GM18505 (cell line): ENCODE data around the gene GATA5.

Source experiments
- ATAC-seq: cut with Tn5 transposase; IDR thresholded peaks from one replicate; pipeline ENCODE4 v1.9.1; 2021; ENCODE audit not compliant: unreplicated experiment
- POLR2A ChIP-seq: IDR thresholded peaks from 4 replicates; pipeline ENCODE4 v1.6.1; 2011; ENCODE audit warnings: borderline replicate concordance; ENCODE audit not compliant: insufficient read depth, insufficient read length; ENCODE audit errors: extremely low read depth

Gene GATA5, protein sequence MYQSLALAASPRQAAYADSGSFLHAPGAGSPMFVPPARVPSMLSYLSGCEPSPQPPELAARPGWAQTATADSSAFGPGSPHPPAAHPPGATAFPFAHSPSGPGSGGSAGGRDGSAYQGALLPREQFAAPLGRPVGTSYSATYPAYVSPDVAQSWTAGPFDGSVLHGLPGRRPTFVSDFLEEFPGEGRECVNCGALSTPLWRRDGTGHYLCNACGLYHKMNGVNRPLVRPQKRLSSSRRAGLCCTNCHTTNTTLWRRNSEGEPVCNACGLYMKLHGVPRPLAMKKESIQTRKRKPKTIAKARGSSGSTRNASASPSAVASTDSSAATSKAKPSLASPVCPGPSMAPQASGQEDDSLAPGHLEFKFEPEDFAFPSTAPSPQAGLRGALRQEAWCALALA

DNA sequence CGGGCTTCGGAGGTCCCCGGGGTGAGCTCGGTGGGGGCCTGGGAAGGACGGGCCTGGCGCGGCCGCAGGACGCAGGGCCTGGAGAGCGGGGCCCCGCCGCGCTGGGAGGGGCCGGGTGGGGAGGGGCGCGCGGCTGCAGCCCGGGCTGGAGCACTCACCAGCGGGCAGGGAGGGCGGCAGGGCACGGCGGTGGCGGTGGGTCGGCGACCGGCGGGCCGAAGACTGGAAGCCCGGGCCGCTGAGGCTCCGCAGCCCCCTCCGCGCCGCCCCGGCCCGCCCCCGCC lies at the start of gene GATA5:
GATA5 (minus strand) TSS at position 224 of the 284 bp plus-strand sequence. CDS start 474 bp downstream, outside the sequence.
- TF ChIP-seq POLR2A = no peak
- ATAC-seq = no peak

DNA sequence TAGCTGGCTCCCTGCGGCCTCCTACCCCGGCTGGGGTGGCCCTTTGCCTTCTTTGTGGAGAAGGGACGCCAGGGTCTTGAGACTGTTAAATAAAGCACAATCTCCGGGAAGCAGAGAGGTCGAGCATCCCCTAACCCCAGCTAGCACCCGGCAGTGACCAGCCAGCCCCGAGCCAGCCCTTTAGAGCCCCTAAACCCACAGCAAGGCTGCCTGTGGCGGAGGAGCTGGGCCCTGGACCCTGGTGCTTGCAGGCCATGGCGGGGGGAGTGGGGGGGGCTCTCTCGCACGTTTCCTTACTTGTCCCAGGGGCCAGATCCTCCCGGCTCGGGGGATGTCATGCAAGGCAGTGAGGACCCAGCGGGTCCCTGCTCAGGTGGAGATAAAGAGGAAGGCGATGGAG lies 49.2 kb upstream of the GATA5 start:
- TF ChIP-seq POLR2A = no peak
- no peak for ATAC-seq

DNA sequence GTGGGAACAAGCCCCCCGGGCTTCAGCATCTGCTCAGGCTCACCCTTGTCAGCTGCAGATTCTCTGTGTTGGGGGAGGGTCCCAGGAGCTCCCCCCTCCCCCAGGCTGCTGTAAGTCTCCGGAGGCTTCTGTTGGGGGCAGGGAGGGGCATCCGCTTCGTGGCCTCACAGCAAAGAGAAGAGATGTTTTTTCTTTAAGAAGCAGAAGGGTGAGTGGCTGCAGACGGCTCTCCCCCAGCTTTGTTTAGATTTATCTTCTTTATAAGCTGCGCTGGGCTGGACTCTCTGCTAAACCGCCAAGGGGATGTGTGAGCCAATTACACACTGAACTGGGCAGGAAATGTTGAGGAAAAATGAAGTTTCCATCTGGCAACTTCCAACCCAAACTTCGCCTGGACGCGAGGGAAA lies 48.7 kb upstream of the GATA5 start:
- TF ChIP-seq POLR2A = no peak
- ATAC-seq = no peak

DNA sequence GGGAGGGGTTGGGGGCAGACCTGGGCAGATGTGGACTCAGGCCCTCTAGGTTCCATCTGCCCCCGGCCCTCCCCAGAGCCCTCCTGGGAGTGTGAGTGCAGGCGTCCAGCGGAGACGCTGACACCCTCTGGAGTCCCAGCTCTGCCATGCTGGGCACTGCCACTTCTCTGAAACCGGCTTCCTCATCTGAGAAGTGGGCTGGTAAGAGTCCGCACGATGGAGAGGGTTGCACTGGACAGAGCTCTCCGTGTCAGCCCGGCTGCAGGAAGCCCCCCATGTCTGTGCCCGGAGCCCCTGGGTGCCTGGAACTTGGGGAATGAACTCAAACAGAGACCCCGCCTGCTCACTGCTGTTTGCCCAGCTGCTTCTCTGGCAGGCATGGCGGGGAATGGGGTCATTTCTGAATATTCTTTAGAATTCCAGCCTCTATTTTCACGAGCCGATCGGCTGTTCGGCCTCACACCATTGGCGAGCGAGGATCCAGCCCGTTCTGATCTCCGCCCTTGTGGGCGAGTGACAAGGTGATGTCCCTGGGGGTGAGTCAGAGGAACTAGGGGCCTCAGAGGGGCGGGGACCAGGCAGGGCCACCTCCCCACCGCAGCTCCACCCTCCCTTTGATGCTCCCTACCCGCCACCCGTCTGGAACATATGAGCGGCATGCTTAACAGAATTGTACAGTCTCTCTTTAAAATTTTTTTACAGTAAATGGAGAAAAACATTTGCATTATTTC lies 47.8 kb upstream of the GATA5 start:
- no peak for TF ChIP-seq POLR2A
- no peak for ATAC-seq

DNA sequence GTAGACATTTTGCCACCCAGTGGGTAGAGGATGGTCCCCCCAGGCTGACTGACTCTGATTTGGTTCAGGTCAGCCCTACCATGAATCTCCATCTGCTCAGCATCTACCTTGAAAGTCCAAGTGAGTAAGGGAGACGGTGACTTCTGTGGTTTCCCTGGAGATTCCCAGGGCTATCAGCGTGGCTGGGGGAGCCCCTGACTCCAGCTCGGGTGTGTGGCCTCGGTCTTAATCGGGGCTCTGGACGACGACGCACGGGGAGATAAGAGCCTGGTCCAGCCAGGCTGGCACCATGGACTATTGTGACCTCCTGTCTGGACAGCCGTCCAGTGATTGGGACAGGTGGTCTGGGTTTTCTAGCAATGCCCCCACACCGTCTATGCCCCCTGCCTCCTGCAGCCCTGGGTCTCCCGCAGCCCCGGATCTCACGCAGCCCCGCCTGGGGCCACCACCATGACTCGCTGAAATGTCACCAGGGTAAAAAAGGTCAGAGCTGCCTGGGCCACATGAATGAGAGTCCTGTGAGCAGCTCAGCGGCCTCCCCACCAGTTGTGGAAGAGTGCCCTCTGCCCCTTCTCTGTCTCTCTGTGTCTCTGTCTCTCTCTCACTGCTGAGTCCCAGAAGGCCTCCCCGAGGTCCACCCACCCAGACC lies 47.1 kb upstream of the GATA5 start:
- TF ChIP-seq POLR2A = no peak
- ATAC-seq = no peak

DNA sequence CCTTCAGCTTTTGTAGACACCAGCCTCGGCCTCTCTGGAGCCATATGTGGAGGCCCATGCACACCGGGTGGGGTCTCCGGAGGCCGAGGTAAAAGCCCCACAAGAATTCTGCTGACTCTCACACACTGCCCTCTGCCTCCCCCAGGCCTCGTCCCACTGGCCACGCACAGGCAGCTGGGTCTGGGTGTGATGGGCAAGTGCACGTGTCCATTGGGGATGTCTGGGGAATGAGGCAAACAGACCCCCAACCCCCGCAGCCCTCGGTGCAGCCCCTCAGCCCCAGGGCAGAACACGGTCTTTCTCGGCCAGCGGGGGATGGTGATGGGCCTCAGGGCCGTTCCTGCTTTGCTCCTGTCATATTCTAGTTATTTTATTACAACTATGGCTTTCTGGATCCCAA lies 44.0 kb upstream of the GATA5 start:
- TF ChIP-seq POLR2A = no peak
- no peak for ATAC-seq

DNA sequence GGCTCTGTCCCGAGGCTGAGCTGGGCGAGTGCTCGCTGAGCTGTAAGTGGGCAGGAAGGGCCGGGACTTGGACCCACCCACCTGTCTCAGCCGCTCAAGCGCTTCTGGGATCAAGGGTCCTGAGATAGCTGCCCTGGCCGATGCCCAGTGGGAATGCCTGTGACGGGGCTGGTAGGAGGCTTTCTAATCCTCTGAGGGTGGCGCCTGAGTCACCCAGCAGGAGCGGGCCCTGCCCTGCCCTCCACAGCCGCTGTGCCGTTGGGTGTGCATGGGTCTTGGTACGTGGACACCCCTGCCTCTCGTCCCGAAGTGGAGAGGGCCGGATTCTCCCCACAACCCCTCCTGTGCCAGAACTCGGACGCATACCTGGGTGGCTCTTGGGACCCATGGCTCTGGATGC lies 43.1 kb upstream of the GATA5 start:
- ATAC-seq = no peak
- TF ChIP-seq POLR2A = no peak

DNA sequence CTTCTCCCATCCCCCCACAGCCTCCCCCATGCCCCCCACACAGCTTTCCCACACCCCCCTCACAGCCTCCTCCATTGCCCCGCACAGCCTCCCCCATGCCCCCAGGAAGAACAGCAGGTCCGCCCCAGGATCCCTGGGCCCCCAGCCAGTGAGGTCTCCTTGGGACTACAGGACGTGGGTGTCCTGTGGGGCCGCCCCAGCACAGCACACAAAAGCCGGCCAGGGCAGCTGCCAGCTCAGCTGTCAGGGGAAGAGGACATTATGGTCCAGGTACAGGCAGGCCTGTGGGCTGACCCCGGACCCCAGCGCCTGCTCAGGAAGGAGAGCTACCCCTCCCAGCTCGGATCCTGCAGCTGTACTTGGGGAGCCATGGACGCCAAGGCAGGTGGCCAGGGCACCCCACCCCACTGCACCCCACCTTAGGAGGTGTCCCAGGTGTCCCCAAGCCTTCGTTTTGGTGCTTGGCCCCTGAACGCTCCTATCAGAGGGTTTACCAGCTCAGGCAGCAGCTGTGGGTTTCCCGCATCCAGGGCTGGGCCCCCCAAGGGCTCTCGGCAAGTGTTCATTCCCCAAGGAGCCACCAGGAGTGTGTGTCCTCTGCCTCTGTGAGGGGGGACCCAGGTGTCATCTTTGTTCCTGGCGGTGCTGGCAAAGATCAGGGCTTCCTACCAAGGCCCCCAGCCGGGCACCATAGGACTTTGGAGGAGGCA lies 42.3 kb upstream of the GATA5 start:
- TF ChIP-seq POLR2A = no peak
- ATAC-seq = no peak

DNA sequence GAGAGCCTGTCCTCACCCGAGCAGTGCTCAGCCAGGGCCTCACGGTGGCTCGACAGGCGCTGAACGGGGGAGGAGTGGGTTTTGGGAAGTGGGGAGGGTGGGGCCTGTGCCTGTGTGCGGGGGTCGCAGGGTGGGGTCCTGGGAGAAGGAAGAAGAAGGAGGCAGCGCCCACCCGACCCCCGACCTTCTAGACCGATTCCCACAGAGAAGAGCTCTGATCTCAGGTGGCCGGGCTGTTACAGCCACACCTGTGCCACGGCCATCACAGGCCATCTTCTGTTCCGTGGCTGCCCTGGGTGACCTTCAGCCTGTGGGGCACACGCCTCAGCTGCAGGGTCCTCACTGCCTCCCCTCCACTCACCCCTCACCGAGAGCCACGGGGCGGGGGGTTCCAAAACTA lies 41.4 kb upstream of the GATA5 start:
- ATAC-seq = no peak

DNA sequence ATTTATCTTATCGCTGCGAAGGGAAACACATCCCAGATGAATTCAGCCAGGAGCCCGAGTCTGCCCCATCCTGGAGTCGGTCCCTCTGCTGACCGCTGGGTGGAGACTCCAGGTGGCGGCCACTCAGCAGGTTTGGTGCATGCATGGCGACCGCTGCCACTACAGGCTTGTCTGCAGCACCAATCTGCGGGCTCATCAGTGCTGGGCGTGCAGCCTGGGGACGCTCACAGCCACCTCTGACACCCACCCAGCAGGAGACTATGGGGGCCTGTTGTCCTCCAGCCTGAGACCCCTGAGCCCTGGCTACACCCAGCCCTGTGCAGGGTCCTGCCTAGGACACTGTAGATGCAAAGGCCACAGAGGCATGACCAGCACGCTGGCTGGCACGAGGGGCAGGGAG lies 40.5 kb upstream of the GATA5 start:
- ATAC-seq = no peak
- no peak for TF ChIP-seq POLR2A

More for the DNA sequence above, 41.4 kb upstream of the GATA5 start:
- no peak for TF ChIP-seq POLR2A

DNA sequence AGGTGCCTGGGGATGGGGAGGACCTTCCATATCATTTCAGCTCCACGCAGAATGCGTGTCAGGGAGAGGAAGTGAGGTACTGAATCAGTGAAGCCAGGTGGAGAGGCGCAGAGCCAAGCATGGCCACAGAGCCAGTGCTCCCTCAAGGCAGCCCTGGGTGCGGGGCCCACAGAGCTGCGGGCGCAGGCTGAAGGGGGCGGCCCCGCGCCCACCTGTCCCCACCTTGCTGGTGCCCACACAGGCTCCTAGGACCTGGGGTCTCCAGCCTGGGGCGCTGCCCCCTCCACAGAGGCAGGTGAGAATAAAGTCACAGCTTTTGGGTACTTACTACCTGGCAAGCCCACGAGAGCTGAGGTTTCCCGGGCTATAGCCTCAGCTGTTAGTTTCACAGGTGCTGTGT lies 40.0 kb upstream of the GATA5 start:
- TF ChIP-seq POLR2A = no peak
- ATAC-seq = no peak

DNA sequence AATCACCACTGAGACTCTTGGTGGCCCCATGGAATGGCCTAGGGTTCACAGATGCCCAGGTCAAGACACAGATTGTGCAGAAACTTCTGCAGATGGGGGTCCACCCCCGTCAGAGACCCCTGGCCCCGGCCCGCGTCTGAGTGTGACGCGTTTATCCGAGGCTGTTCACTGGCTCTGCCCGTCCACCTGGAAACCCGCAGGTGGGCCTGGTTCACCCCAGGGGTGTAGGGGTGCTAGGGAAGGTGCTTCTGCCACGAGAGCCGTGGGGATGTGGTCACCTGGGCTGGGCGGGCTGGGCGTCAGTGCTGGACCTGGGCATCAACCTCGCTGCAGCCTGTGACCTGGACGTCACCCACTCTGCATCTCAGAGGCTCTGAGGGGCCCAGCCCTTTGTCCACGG lies 39.5 kb upstream of the GATA5 start:
- no peak for TF ChIP-seq POLR2A
- ATAC-seq = no peak

DNA sequence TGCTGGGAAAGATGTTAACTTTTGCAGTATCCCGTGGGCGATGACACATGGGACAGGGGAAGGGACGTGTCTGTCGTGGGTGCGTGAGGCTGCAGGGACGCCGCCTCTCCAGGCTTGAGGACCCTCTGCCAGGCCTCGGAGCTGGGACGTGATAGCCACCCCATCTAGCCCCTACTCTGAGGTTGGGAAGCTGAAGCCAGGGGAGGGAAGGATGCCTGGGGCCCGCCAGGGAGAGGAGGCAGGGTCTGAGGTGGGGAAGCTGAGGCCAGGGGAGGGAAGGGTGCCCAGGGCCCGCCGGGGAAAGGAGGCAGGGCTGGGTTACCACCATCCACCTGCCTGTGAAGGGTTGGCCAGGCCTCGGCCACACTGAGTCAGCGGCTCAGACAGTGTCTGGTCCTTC lies 38.2 kb upstream of the GATA5 start:
- TF ChIP-seq POLR2A = no peak
- ATAC-seq = no peak
